ENCODE results near the gene PPP5C.

GRCh38 chr19:46394402-46394797 is 47.5 kb downstream of the PPP5C start:
- TF ChIP-seq ZFAT (CRISPR knock-in tag; conservative IDR thresholded peaks at IDR 0.05): no peak
- no peak for TF ChIP-seq NFYB (CRISPR knock-in tag; IDR thresholded peaks at IDR 0.05)
- TF ChIP-seq, protein P1, sequence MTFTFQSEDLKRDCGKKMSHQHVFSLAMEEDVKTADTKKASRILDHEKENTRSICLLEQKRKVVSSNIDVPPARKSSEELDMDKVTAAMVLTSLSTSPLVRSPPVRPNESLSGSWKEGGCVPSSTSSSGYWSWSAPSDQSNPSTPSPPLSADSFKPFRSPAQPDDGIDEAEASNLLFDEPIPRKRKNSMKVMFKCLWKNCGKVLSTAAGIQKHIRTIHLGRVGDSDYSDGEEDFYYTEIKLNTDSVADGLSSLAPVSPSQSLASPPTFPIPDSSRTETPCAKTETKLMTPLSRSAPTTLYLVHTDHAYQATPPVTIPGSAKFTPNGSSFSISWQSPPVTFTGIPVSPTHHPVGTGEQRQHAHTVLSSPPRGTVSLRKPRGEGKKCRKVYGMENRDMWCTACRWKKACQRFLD (CRISPR knock-in tag; IDR thresholded peaks at IDR 0.05; ENCODE audit: borderline replicate concordance): no peak
- no peak for TF ChIP-seq CHD2 (IDR thresholded peaks at IDR 0.05; ENCODE audit: low read depth, low read length)
- TF ChIP-seq CTCF (CRISPR knock-in tag; IDR thresholded peaks at IDR 0.05): no peak
- TF ChIP-seq ZNF772 (CRISPR knock-in tag; IDR thresholded peaks at IDR 0.05): no peak
- no peak for TF ChIP-seq GATA4 (IDR thresholded peaks at IDR 0.05; ENCODE audit: borderline replicate concordance, low read depth)
- no peak for TF ChIP-seq ARNT (IDR thresholded peaks at IDR 0.05)
